PFSK-1 (cell line): ENCODE measurements around the gene BCOR.

ENCODE experiments used
- POLR2AphosphoS5 ChIP-seq: IDR thresholded peaks from 2 replicates; pipeline ENCODE4 v1.6.1; 2012; ENCODE audit warnings: low read depth, mild to moderate bottlenecking, control low read depth, low read length, moderate library complexity
- TF ChIP-seq, protein P1 (sequence below), 2 experiments: IDR thresholded peaks; 2 replicates each; pipeline versions ENCODE4 v1.6.1 to v1.8.0; 2011 to 2012; ENCODE audit warnings: low read depth in 2 of 2, low read length in 2 of 2, control low read depth in 1 of 2, inconsistent platforms in 1 of 2, mild to moderate bottlenecking in 1 of 2, moderate library complexity in 1 of 2; ENCODE audit not compliant: insufficient read depth in 1 of 2

DNA sequence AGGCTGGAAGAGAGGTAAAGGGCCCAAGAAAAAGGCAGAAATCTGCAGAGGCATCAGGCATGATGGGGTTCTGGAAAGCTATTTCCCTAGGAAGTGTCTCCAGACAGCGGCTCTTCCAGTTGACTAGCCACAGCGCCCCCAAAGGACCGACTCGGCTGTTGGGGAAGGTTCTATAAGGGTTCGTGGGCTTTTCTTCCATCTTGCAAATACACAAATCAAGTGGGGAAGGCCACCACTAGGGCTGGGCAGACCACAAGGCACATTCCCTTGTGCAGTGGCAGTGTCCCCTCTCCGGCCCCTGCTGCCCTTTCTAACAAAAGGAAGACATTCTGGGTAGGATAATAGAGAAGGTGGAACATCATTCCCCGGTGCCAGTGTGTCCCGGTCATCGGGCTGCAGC lies 18.2 kb downstream of the BCOR start:
- no peak for TF ChIP-seq POLR2AphosphoS5
- TF ChIP-seq, protein P1, sequence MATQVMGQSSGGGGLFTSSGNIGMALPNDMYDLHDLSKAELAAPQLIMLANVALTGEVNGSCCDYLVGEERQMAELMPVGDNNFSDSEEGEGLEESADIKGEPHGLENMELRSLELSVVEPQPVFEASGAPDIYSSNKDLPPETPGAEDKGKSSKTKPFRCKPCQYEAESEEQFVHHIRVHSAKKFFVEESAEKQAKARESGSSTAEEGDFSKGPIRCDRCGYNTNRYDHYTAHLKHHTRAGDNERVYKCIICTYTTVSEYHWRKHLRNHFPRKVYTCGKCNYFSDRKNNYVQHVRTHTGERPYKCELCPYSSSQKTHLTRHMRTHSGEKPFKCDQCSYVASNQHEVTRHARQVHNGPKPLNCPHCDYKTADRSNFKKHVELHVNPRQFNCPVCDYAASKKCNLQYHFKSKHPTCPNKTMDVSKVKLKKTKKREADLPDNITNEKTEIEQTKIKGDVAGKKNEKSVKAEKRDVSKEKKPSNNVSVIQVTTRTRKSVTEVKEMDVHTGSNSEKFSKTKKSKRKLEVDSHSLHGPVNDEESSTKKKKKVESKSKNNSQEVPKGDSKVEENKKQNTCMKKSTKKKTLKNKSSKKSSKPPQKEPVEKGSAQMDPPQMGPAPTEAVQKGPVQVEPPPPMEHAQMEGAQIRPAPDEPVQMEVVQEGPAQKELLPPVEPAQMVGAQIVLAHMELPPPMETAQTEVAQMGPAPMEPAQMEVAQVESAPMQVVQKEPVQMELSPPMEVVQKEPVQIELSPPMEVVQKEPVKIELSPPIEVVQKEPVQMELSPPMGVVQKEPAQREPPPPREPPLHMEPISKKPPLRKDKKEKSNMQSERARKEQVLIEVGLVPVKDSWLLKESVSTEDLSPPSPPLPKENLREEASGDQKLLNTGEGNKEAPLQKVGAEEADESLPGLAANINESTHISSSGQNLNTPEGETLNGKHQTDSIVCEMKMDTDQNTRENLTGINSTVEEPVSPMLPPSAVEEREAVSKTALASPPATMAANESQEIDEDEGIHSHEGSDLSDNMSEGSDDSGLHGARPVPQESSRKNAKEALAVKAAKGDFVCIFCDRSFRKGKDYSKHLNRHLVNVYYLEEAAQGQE (IDR thresholded peaks at IDR 0.05; ENCODE audit: insufficient read depth in 1 of 2, low read depth in 2 of 2, low read length in 2 of 2) = no peak
